Duodenal mucosa (tissue), 2 donors: ENCODE data around the gene CIAO2B.

Source experiments
- H3K27ac ChIP-seq: one replicate; pipeline ENCODE4 v1.7.0; 2013; ENCODE audit warnings: low read depth, low read length
- H3K27me3 ChIP-seq, 2 donors: one replicate each; pipeline ENCODE4 v1.7.0; 2013; ENCODE audit warnings: low read length in 2 of 2, control low read depth in 1 of 2; ENCODE audit not compliant: insufficient read depth in 2 of 2, control insufficient read depth in 1 of 2
- H3K36me3 ChIP-seq, 2 donors: one replicate each; pipeline ENCODE4 v1.7.0; 2013; ENCODE audit warnings: low read length in 2 of 2, control low read depth in 1 of 2; ENCODE audit not compliant: insufficient read depth in 2 of 2, control insufficient read depth in 1 of 2
- H3K4me1 ChIP-seq, 2 donors: one replicate each; pipeline ENCODE4 v1.7.0; 2013; ENCODE audit warnings: low read length in 2 of 2, control low read depth in 1 of 2; ENCODE audit not compliant: insufficient read depth in 2 of 2, control insufficient read depth in 1 of 2
- H3K4me3 ChIP-seq, 2 donors: one replicate each; pipeline ENCODE4 v1.7.0; 2013; ENCODE audit warnings: low read length in 2 of 2, low read depth in 1 of 2
- H3K9ac ChIP-seq, 2 donors: one replicate each; pipeline ENCODE4 v1.7.0; 2013; ENCODE audit warnings: low read length in 2 of 2, low read depth in 1 of 2
- H3K9me3 ChIP-seq, 2 donors: one replicate each; pipeline ENCODE4 v1.7.0; 2013; ENCODE audit warnings: low read length in 2 of 2, control low read depth in 1 of 2; ENCODE audit not compliant: control insufficient read depth in 1 of 2

CIAO2B gene

DNA sequence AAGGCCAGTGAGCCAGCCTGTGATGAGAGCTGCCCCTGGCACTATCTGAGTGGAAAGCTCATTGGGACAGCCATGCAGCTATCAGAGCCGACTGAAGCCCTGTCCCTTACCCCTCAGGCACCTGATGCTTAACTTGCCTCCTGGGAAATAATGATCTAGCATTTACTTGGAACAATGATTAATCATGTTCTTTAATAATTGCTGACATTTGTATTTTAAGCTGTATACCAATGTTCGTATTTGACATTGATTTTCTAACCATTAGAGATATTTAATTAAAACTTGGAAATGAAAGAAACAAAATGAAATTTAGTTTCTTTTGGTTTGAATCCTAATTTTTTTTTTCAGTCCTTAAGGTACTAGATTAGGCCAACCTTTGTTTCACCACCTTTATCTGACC, 43.4 kb downstream of the CIAO2B start:
- Histone ChIP-seq H3K9me3 (no peaks in the 10 kb centered on the region), H3K4me1 (peaks cover 6 to 12% of the 10 kb centered on the region in 2 donors), H3K9ac (no peak overlapping the region), H3K27ac (no peak overlapping the region), H3K4me3 (no peak overlapping the region), H3K27me3 (no peaks in the 10 kb centered on the region), H3K36me3 (peaks cover 0 to 7% of the 10 kb centered on the region in 2 donors)

DNA sequence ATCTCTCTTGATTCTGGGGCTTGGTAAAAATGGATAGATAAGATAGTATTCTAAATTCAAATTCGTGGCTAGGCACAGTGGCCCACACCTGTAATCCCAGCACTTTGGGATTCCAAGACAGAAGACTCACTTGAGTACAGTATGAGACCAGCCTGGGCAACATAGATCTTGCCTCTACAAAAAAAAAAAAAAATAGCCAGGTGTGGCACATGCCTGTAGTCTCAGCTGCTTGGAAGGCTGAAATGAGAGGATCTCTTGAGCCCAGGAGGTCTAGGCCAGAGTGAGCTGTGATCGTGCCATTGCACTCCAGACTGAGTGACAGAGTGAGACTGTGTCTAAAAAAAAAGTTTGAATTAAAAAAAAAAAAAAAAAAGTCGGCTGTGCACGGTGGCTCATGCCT, 44.6 kb downstream of the CIAO2B start:
- Histone ChIP-seq H3K27me3 (no peaks in the 10 kb centered on the region), H3K9ac (no peak overlapping the region), H3K36me3 (peaks cover 2 to 19% of the 10 kb centered on the region in 2 donors), H3K9me3 (no peaks in the 10 kb centered on the region), H3K4me3 (no peak overlapping the region), H3K4me1 (peaks cover 0 to 5% of the 10 kb centered on the region in 2 donors), H3K27ac (no peak overlapping the region)

GRCh38 chr16:66888647-66889615, 45.3 kb downstream of the CIAO2B start:
- no peak overlapping the region for H3K4me3 ChIP-seq
- H3K9ac ChIP-seq, result no peak overlapping the region
- peaks cover 7 to 25% of the 10 kb centered on the region in 2 donors for H3K36me3 ChIP-seq
- H3K27me3 ChIP-seq, result no peaks in the 10 kb centered on the region
- peaks cover 0 to 5% of the 10 kb centered on the region in 2 donors for H3K4me1 ChIP-seq
- no peak overlapping the region for H3K27ac ChIP-seq
- H3K9me3 ChIP-seq, result no peaks in the 10 kb centered on the region

GRCh38 chr16:66886914-66887313, 47.3 kb downstream of the CIAO2B start:
- H3K4me1 ChIP-seq, result peaks cover 0 to 5% of the 10 kb centered on the region in 2 donors
- no peak overlapping the region for H3K4me3 ChIP-seq
- no peak overlapping the region for H3K27ac ChIP-seq
- H3K36me3 ChIP-seq, result peaks cover 7 to 25% of the 10 kb centered on the region in 2 donors
- no peaks in the 10 kb centered on the region for H3K9me3 ChIP-seq
- no peak overlapping the region for H3K9ac ChIP-seq
- H3K27me3 ChIP-seq, result no peaks in the 10 kb centered on the region

DNA sequence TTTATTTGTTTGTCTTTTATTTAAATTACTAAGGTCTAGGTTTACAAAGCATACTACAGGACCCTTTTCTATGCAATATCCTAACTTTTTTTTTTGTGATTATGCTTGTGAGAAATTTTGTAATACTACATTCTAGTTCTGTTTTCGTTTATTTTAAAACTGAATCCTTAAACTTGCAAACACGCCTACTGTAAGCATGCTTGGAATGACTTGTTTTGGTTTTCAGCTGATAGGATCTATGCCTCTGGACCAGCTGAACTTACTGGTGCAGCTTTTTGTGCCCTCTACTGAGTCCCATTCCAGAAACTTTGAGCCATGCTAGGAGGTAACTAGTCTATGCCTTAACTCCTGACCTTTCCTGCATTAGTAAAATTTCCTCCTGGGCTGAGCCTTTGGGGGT, 47.9 kb downstream of the CIAO2B start:
- no peak overlapping the region for H3K27ac ChIP-seq

GRCh38 chr16:66885491-66885890, 48.7 kb downstream of the CIAO2B start:
- H3K36me3 ChIP-seq, result peaks cover 7 to 25% of the 10 kb centered on the region in 2 donors
- H3K27me3 ChIP-seq, result no peaks in the 10 kb centered on the region
- H3K9ac ChIP-seq, result no peak overlapping the region
- no peaks in the 10 kb centered on the region for H3K9me3 ChIP-seq
- H3K4me1 ChIP-seq, result peaks cover 0 to 3% of the 10 kb centered on the region in 2 donors
- H3K4me3 ChIP-seq, result no peak overlapping the region
- H3K27ac ChIP-seq, result no peak overlapping the region

More for the DNA sequence above, 47.9 kb downstream of the CIAO2B start:
- H3K4me1 ChIP-seq, result peaks cover 3% of the 10 kb centered on the region in 2 donors
- H3K9ac ChIP-seq, result no peak overlapping the region
- H3K4me3 ChIP-seq, result no peak overlapping the region
- peaks cover 7 to 25% of the 10 kb centered on the region in 2 donors for H3K36me3 ChIP-seq
- no peaks in the 10 kb centered on the region for H3K27me3 ChIP-seq
- H3K9me3 ChIP-seq, result no peaks in the 10 kb centered on the region

- Histone ChIP-seq H3K36me3 (peaks cover 7 to 25% of the 10 kb centered on the region in 2 donors), H3K4me1 (peaks cover 11 to 15% of the 10 kb centered on the region in 2 donors), H3K9me3 (no peaks in the 10 kb centered on the region), H3K9ac (no peak overlapping the region), H3K27me3 (no peaks in the 10 kb centered on the region), H3K27ac (no peak overlapping the region), H3K4me3 (no peak overlapping the region)
Measured at GRCh38 chr16:66882702-66883101, 51.5 kb downstream of the CIAO2B start.
